WI38 (cell line): ENCODE measurements around the gene DCTD.

ENCODE experiments used
- H3K4me3 ChIP-seq: 2 replicates; pipeline ENCODE4 v1.5.1; 2011; ENCODE audit warnings: low read depth, mild to moderate bottlenecking, control low read depth, low read length
- CTCF ChIP-seq: IDR thresholded peaks from 2 replicates; pipeline ENCODE4 v1.5.1; 2012; ENCODE audit warnings: low read depth, mild to moderate bottlenecking, control low read depth, low read length

Gene DCTD

DNA sequence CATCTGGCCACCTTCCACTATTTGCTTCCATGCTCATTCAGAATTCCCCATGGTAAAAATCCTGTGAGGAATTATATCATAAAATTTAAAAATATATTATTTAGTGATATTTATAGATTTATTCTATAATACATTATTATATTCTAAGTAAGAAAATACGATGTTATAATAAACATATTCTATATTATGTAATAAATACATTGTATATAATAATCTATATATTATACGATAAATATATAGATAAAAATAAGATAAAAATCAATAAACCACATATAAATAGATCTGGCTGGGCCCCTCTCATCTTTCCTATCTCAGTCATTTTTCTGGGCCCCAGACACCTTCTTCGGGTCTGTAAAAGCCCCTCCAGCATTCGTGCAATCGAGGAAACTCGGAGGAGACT lies 68.5 kb downstream of the DCTD start:
- no peak for TF ChIP-seq CTCF
- no peak overlapping the region for H3K4me3 ChIP-seq

DNA sequence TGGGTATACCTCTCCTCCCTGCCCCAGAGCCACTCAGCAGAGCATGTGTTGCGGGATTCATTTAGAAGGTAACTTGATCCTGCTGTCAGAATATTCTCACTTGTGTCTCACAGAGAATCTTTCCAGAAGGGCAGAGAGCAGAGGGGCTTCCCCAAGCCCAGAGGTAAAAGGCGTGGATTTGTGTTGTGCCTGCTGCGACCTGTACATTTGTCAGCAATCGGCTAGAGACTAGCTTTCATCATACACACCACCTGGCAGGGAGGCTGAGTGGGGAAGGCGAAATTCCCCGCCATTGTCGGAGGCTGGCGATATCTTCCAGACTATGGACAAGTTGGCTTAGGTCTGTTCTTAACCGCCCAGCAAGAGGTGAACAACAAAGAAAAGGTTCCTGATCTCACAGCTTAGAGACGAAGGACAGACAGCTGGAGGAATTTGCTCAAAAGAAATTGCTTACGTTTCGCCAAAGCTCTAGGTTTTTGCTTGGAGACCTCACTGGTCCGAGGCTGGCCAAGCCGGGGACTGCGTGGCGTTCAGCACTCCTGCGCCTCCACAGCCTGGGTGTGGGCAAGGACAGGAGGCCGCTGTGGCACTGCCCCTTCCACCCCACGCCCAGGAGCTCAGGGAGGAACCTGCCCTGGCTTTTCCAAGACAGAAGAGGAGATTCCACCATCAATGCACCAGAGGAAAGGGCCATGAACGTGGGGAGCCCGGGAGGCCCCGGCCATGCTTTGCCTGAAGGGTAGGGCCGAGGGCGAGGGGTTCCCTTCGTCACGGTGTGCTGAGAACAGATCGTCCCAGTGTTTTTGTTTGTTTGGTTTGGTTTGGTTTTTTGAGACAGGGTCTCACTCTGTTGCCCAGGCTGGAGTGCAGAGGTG lies 69.4 kb downstream of the DCTD start:
- no peak for TF ChIP-seq CTCF
- H3K4me3 ChIP-seq, result no peak overlapping the region

DNA sequence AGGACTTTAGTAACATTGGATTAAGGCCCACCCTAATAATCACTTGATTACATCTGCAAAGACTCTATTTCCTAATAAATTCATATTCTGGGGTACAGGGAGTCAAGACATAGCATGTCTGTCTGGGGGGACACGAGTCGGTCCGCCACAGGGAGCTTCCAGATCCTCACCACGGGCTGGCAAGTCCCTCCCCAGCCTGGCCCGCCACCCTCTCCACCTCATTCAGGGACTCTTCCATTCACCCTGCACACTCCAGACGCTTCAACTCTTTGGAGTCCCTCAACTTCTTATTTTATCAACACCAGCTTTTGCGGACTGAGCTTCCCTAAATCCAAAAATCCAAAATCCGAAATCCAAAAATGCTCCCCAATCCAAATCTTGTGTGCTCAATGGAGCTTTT lies 71.2 kb downstream of the DCTD start:
- TF ChIP-seq CTCF, result no peak
- H3K4me3 ChIP-seq, result no peak overlapping the region

- no peak for TF ChIP-seq CTCF
- no peak overlapping the region for H3K4me3 ChIP-seq
These were observed 71.6 kb downstream of the DCTD start for GRCh38 chr4:182845618-182846017.

DNA sequence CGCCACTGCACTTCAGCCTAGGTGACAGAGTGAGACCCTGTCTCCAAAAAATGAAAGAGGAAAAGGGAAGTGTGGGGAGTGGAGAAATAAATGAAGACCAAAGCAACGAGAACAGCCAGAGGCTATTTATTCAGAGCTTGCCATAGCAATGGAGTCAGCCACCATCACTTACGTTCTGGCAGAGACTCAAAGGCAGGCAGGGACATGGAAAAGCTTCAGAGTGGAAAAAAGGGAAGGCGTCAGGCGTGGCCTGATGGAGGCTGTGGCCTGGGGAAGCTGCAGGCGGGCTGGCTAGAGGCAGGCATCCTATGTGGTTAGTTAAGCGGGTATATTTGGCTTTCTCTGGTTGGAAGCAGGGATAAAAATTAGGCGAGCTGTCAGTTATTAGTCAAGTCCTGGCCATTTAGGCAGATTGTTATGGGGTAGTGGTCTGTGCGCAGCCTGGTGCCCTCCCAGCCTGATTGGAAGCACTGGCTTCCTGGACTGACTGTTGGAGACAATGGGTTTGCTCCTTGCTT lies 73.3 kb downstream of the DCTD start:
- H3K4me3 ChIP-seq, result no peak overlapping the region
- TF ChIP-seq CTCF, result no peak

DNA sequence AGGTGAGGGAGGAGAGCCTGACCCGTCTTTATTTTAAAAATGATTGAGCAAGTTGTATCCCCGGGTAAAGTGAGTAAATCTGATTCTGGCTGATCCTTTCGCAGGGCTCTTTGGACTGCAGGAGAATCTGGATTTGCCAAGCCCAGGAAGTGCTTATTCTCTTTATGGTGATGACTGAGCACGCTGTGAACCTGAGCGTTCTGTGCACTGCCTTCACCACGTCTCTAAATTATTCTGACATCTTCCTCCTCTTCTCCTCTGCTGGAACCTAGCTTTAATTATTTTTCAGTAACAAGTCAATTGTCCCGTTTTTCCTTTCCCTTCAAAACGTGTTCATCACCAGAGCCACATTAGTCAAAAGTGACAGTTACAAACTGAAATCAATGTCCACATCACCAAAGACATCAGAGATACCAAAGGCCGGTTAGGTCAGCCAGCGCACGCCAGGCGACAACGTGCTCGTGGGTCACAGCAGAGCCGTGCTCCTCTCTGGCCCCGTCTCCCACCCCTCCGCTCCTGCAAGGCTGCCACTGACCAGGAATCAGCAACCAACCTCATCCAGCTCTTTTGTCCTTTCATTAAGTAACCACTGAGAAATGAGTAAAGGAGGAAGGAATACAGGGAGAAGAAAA lies 74.3 kb downstream of the DCTD start:
- H3K4me3 ChIP-seq, result no peak overlapping the region
- TF ChIP-seq CTCF, result no peak

DNA sequence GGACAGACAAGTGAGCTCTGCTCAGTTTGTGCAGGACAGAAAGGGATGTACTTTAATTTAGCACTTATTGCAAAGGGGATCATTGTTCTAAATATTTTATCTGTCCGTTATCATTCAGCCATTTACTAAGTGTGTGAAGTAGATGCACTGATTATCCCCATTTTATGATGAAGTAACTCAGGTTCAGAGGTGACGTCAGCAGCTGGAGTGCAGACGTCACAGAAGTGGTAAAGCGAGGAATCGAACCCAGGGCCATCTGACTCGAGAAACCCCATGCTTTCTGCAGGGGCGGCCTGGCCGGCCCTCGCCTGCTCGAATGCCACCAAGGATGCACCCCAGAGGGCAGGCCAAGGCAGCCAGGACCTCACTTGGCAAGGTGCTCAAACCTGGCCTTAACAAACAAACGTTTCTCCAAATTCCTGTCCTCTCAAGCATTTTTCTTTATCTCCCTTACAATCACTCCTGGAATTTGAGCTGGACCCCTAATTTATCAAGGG lies 75.0 kb downstream of the DCTD start:
- no peak overlapping the region for H3K4me3 ChIP-seq
- TF ChIP-seq CTCF, result no peak
